WTC11 (cell line): ENCODE data around the gene RAB3IL1. TPM values are rescaled to one million over a fixed set of nuclear protein-coding genes. Genes with fewer than 3 reads are reported as not detected.

Source experiments
- ATAC-seq: fragments of 200-7000 bp; cut with Tn5 transposase; 2 replicates; pipeline ENCODE4 v1.10.0; 2021; ENCODE audit warnings: mild to moderate bottlenecking, moderate library complexity
- CTCF ChIA-PET: fragments of 300-600 bp; sonication (Branson Sonifier 250); formaldehyde crosslinking; loops from one replicate; lab custom pipeline; 2021; ENCODE audit warnings: antibody characterized with exemption; lab: Charles Lee
- POLR2A ChIA-PET: fragments of 350-600 bp; sonication (Branson Sonifier 250); formaldehyde crosslinking; loops from one replicate; lab custom pipeline; 2021; ENCODE audit warnings: antibody characterized with exemption; lab: Charles Lee
- DNase-seq: peaks from one replicate; pipeline ENCODE4 v3.0.0; 2021; ENCODE audit warnings: low spot score
- H3K27ac Mint-ChIP-seq: 2 replicates; pipeline ENCODE4 v1.8.0; 2021; ENCODE audit warnings: mixed read lengths
- H3K27me3 Mint-ChIP-seq: 2 replicates; pipeline ENCODE4 v1.8.0; 2021; ENCODE audit warnings: low read depth, mild to moderate bottlenecking, moderate library complexity, mixed read lengths
- H3K36me3 Mint-ChIP-seq: 2 replicates; pipeline ENCODE4 v1.8.0; 2021; ENCODE audit warnings: mixed read lengths
- H3K4me1 Mint-ChIP-seq: 2 replicates; pipeline ENCODE4 v1.8.0; 2022; ENCODE audit warnings: mixed read lengths
- H3K4me3 Mint-ChIP-seq: 2 replicates; pipeline ENCODE4 v1.8.0; 2021; ENCODE audit warnings: mild to moderate bottlenecking, moderate library complexity, mixed read lengths
- H3K9me3 Mint-ChIP-seq: 2 replicates; pipeline ENCODE4 v1.8.0; 2021; ENCODE audit warnings: mixed read lengths
- ATF2 ChIP-seq: sonication (generic); formaldehyde crosslinking; IDR thresholded peaks from 2 replicates; pipeline ENCODE4 v1.8.1; 2022; ENCODE audit warnings: low read depth, missing genetic modification reagents, borderline replicate concordance
- ATF6 ChIP-seq: sonication (generic); formaldehyde crosslinking; IDR thresholded peaks from 2 replicates; pipeline ENCODE4 v1.8.1; 2023; ENCODE audit warnings: mild to moderate bottlenecking, missing genetic modification reagents
- ESRRA ChIP-seq: sonication (generic); formaldehyde crosslinking; IDR thresholded peaks from 2 replicates; pipeline ENCODE4 v1.8.1; 2022; ENCODE audit warnings: mild to moderate bottlenecking, missing genetic modification reagents, borderline replicate concordance
- FOXP1 ChIP-seq: sonication (generic); formaldehyde crosslinking; IDR thresholded peaks from 2 replicates; pipeline ENCODE4 v1.8.0; 2022; ENCODE audit warnings: missing genetic modification reagents, mild to moderate bottlenecking, moderate library complexity, borderline replicate concordance
- KAT7 ChIP-seq: sonication (generic); formaldehyde crosslinking; IDR thresholded peaks from 2 replicates; pipeline ENCODE4 v1.8.1; 2023; ENCODE audit warnings: missing genetic modification reagents, mild to moderate bottlenecking, borderline replicate concordance
- NR1H2 ChIP-seq: sonication (generic); formaldehyde crosslinking; IDR thresholded peaks from 2 replicates; pipeline ENCODE4 v1.9.0; 2021; ENCODE audit warnings: mild to moderate bottlenecking, moderate library complexity, missing genetic modification reagents
- RELA ChIP-seq: sonication (generic); formaldehyde crosslinking; IDR thresholded peaks from 2 replicates; pipeline ENCODE4 v1.8.1; 2022; ENCODE audit warnings: missing genetic modification reagents, mild to moderate bottlenecking, borderline replicate concordance
- TEAD4 ChIP-seq: sonication (generic); formaldehyde crosslinking; IDR thresholded peaks from 2 replicates; pipeline ENCODE4 v1.8.0; 2022; ENCODE audit warnings: mild to moderate bottlenecking, missing genetic modification reagents
- ZNF232 ChIP-seq: sonication (generic); formaldehyde crosslinking; IDR thresholded peaks from 2 replicates; pipeline ENCODE4 v1.8.0; 2022; ENCODE audit warnings: mild to moderate bottlenecking, missing genetic modification reagents
- ZNF263 ChIP-seq: sonication (generic); formaldehyde crosslinking; IDR thresholded peaks from 2 replicates; pipeline ENCODE4 v1.8.1; 2022; ENCODE audit warnings: low read depth, mild to moderate bottlenecking, moderate library complexity, missing genetic modification reagents
- ZNF281 ChIP-seq: sonication (generic); formaldehyde crosslinking; IDR thresholded peaks from 2 replicates; pipeline ENCODE4 v1.8.0; 2023; ENCODE audit warnings: mild to moderate bottlenecking, missing genetic modification reagents
- ZNF423 ChIP-seq: fragments of 250-450 bp; sonication (Bioruptor Pico); IDR thresholded peaks from 2 replicates; pipeline ENCODE4 v2.1.2; 2022; ENCODE audit warnings: mild to moderate bottlenecking, moderate library complexity
- ZNF532 ChIP-seq: fragments of 250-450 bp; sonication (Bioruptor Pico); IDR thresholded peaks from 2 replicates; pipeline ENCODE4 v1.9.0; 2021; ENCODE audit warnings: mild to moderate bottlenecking, borderline replicate concordance
- total RNA-seq: library from RNA; stranded (reverse); gene quantifications from 3 replicates; pipeline ENCODE4 v1.2.3, GENCODE V29; 2021
- TF ChIP-seq, protein P1 (sequence below): sonication (generic); formaldehyde crosslinking; IDR thresholded peaks from 2 replicates; pipeline ENCODE4 v1.8.1; 2023; ENCODE audit warnings: mild to moderate bottlenecking, missing genetic modification reagents, borderline replicate concordance
- TF ChIP-seq, protein P2 (sequence below): sonication (generic); formaldehyde crosslinking; conservative IDR thresholded peaks from 2 replicates; pipeline ENCODE4 v1.8.1; 2022; ENCODE audit warnings: mild to moderate bottlenecking, missing genetic modification reagents
- TF ChIP-seq, protein P3 (sequence below): sonication (generic); formaldehyde crosslinking; IDR thresholded peaks from 2 replicates; pipeline ENCODE4 v1.8.1; 2023; ENCODE audit warnings: mild to moderate bottlenecking, missing genetic modification reagents, moderate library complexity
- TF ChIP-seq, protein P4 (sequence below): fragments of 250-450 bp; sonication (Bioruptor Pico); IDR thresholded peaks from 2 replicates; pipeline ENCODE4 v1.9.0; 2021; ENCODE audit warnings: mild to moderate bottlenecking

The RAB3IL1 gene
- total RNA-seq, 1 experiment from 2014 or later = 7.2 TPM

DNA sequence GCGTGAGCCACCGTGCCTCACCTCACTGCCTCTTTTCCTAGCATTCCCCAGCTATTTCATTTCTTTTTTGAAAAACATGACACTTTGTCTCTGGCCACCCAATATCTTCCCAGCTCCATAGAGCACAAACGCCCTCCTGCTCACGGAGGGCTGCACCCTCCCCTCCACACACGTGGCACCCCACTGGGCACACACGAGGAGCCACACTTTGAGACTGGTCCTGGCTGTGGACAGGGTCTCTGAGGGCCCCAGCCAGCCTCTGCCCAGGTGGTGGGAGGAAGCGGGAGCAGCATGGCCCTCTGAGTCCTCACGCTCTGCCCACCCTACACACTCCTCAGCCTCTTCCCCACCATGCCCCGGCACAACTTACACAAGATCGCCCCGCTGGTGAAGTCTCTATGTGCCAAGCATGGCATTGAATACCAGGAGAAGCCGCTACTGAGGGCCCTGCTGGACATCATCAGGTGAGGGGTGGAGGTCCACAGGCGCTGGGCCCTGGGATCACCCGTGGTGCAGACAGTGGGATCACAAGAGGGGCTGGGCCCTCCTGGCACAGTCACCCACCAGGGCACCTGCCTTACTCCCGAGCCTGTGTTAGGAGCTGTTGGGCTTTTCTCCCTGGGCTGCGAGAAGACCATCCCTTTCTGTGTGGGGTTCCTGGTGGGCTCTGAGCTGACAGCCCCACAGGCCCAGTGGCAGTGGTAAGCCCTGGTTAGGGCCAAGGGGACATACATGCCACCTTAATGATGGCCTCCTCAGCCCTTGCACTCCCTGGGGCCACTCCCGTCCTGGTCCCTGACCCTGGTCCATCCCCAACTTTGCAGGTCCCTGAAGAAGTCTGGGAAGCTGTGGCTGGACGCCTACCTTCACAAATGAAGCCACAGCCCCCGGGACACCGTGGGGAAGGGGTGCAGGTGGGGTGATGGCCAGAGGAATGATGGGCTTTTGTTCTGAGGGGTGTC is 52.3 kb downstream of the RAB3IL1 start (continued):
- no peak for TF ChIP-seq ATF2 (CRISPR knock-in tag)
- TF ChIP-seq, protein P1, sequence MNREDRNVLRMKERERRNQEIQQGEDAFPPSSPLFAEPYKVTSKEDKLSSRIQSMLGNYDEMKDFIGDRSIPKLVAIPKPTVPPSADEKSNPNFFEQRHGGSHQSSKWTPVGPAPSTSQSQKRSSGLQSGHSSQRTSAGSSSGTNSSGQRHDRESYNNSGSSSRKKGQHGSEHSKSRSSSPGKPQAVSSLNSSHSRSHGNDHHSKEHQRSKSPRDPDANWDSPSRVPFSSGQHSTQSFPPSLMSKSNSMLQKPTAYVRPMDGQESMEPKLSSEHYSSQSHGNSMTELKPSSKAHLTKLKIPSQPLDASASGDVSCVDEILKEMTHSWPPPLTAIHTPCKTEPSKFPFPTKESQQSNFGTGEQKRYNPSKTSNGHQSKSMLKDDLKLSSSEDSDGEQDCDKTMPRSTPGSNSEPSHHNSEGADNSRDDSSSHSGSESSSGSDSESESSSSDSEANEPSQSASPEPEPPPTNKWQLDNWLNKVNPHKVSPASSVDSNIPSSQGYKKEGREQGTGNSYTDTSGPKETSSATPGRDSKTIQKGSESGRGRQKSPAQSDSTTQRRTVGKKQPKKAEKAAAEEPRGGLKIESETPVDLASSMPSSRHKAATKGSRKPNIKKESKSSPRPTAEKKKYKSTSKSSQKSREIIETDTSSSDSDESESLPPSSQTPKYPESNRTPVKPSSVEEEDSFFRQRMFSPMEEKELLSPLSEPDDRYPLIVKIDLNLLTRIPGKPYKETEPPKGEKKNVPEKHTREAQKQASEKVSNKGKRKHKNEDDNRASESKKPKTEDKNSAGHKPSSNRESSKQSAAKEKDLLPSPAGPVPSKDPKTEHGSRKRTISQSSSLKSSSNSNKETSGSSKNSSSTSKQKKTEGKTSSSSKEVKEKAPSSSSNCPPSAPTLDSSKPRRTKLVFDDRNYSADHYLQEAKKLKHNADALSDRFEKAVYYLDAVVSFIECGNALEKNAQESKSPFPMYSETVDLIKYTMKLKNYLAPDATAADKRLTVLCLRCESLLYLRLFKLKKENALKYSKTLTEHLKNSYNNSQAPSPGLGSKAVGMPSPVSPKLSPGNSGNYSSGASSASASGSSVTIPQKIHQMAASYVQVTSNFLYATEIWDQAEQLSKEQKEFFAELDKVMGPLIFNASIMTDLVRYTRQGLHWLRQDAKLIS (CRISPR knock-in tag) = no peak
- TF ChIP-seq KAT7 (CRISPR knock-in tag) = no peak
- TF ChIP-seq ATF6 (CRISPR knock-in tag) = no peak
- TF ChIP-seq NR1H2 (CRISPR knock-in tag) = no peak
- no peak for TF ChIP-seq RELA (CRISPR knock-in tag)
- TF ChIP-seq, all 79 proteins: peak for 0

GRCh38 chr11:61863548-61864081 is 53.8 kb downstream of the RAB3IL1 start:
- no peak for ATAC-seq
- H3K36me3 Mint-ChIP-seq = peaks cover 54% of the 10 kb centered on the region
- TF ChIP-seq ZNF232 (CRISPR knock-in tag) (no peak), TEAD4 (CRISPR knock-in tag) (no peak), ZNF281 (no peak), ZNF263 (CRISPR knock-in tag) (no peak), ESRRA (no peak), ZNF532 (no peak), ZNF423 (CRISPR knock-in tag) (no peak), FOXP1 (no peak)
- TF ChIP-seq, protein P2, sequence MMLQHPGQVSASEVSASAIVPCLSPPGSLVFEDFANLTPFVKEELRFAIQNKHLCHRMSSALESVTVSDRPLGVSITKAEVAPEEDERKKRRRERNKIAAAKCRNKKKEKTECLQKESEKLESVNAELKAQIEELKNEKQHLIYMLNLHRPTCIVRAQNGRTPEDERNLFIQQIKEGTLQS (CRISPR knock-in tag) = no peak
- TF ChIP-seq, protein P3, sequence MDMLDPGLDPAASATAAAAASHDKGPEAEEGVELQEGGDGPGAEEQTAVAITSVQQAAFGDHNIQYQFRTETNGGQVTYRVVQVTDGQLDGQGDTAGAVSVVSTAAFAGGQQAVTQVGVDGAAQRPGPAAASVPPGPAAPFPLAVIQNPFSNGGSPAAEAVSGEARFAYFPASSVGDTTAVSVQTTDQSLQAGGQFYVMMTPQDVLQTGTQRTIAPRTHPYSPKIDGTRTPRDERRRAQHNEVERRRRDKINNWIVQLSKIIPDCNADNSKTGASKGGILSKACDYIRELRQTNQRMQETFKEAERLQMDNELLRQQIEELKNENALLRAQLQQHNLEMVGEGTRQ (CRISPR knock-in tag) = no peak
- TF ChIP-seq, protein P4, sequence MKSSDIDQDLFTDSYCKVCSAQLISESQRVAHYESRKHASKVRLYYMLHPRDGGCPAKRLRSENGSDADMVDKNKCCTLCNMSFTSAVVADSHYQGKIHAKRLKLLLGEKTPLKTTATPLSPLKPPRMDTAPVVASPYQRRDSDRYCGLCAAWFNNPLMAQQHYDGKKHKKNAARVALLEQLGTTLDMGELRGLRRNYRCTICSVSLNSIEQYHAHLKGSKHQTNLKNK (CRISPR knock-in tag) = no peak

More at GRCh38 chr11:61863548-61864081, 53.8 kb downstream of the RAB3IL1 start:
- Mint-ChIP-seq H3K27ac (no peak overlapping the region), H3K27me3 (no peaks in the 10 kb centered on the region), H3K4me3 (no peak overlapping the region), H3K9me3 (no peaks in the 10 kb centered on the region), H3K4me1 (peaks cover 4% of the 10 kb centered on the region; the same call in 1 of the 2 replicates)
- no peak for DNase-seq
- ChIA-PET CTCF (interaction anchor here (1.0 to 1.2 kb wide), 2 partner anchors 66 to 218 kb away, joined by 3 to 4 read pairs; no protein-coding TSS in a partner anchor), POLR2A (no interaction called here)
